Activated CD4-positive, alpha-beta T cell treated with anti-CD3 and anti-CD28 coated beads, Interleukin-2, Interleukin-6, amounts not matched to agents 100 ng/mL and 50 ng/mL, durations not matched to agents 16 hours and 8 hours (primary cell): ENCODE results near the gene C2CD4B.

ENCODE experiments used
- DNase-seq: peaks from one replicate; pipeline ENCODE4 v3.0.0-alpha.2; 2020

C2CD4B gene

DNA sequence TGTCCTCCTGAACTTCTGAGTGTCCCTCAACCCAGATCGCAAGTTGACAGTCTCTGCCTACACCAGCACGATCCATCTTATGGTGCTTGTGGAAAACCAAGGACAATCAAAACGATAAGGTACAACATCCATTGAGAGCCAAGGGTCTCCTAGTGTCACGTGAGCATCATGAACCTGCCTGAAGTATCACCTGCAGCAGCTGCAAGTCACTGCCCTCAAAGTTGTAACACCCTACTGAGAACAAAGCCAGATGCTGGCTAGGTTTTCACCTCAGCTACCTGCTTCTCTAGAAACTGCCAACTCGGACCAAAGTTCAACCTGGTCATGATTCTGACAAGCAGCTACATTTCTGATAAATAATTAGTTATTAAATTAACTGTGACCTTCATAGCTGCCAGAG, 17.5 kb downstream of the C2CD4B start:
- DNase-seq, result no peak

DNA sequence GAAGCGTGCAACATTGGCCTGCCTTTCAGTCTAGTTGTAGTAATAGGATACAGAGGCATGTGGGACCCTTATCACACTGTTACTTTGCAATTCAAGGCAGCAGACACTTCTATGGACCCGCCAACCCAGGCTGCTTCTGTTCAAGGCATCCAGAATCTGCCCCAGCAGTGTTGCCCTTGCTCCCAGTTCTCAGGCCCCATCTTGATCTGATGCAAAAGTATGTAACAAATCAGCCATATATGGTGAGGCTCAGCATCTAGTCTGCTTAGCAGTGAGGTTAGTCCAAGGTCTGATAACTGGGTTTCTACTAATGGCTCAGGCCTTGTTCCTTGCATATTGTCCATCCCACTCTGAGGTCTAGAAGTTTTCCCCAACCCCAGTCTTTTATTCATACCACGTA, 17.9 kb downstream of the C2CD4B start:
- no peak for DNase-seq

DNA sequence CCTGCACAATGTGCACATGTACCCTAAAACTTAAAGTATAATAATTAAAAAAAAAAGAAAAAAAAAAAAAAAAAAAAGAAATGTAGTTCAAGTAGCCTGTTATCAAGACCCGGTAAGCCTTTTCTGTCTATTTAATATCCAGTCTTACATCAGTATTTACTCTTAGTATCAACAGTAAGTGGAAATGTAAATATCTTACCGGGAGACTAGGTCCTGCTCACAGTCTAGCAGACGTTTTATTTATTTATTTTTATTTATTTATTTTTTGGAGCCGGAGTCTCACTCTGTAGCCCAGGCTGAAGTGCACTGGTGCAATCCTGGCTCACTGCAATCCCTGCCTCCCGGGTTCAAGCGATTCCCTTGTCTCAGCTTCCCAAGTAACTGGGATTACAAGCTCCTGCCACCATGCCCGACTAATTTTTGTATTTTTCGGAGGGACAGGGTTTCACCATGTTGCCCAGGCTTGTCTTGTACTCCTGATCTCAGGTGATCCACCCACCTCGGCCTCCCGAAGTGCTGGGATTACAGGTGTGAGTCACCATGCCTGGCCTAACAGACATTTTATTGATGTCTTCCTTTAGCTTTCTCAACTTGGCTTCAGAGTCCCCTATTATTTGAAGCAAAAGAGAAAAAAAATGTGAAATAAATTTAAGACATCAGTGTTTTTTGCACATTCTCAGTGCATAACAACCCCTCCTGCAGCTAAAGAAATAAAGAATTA, 19.9 kb downstream of the C2CD4B start:
- no peak for DNase-seq

DNA sequence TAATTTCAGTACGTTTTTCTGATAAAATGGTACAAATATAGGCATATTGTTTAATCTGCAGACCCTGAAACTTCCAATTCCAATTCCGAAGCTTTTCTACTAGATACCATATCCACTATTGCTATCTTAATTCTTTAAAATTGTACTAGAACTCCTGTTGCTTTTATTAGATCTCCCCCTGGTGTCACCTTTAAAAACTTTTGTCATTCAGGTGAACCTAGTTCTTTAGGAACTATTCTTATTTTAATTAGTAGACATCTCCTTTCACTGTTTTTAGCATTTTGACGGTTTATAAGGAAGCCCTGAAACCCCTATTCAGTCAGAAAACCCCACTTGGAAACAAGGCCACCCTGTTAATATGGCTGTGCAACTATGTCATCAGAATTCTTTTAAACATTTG, 22.3 kb downstream of the C2CD4B start:
- no peak for DNase-seq

DNA sequence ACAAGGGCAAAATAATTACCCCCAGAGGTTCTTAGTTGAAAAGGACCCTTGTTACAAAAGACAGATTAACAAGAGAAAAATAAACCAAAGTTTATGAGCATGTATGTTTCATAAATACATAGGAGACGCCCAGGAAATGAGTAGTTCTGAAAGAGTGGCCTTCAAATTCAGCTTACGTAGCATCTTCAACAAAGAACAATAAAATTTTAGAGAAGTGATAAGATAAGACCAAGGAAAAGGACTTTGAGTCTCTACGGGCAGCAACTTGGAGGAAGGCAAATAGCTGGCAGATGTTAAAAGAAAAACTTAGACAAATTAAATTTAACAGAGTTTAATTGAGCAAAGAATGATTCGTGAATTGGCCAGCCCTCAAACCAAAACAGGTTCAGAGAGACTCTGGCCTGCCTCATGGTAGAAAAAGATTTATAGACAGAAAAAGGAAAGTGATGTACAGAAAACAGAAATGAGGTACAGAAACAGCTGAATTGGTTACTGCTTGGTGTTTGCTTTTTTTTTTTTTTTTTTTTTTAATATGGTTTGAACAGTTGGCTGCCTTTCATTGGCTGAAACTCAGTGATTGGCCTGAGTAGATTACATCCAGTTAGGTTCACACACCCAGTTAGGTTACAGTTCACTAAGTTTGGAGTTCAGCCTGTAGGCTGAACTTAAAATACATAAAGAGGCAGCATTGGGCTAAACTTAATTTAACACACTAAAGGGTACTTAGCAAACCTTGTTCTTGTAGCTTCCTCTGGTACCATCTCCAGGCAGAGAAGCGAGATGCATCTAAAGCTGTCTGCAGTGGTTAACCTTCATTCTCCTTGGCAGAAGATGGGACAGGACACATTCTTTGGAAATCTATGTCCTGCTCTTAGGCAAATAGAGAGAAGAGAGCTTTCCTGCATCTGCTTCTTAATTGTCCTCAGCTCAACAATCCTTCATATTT, 23.2 kb downstream of the C2CD4B start:
- DNase-seq, result no peak

DNA sequence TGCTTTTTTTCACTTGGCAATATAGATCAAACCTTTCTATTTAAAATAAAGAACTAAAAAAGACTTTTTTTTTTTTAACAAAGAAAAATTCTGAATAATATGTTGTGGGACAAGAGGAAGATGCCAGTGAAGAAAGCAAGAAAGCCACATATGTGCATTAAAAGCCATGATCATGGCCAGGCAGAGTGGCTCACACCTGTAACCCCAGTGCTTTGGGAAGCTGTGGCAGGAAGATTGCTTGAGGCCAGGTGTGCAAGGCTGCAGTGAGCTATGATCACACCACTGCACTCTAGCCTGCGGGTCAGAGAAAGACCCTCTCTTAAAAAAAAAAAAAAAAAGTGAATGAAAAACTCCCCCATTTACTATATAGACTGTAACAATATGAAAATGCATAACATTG, 23.9 kb downstream of the C2CD4B start:
- DNase-seq, result no peak

DNA sequence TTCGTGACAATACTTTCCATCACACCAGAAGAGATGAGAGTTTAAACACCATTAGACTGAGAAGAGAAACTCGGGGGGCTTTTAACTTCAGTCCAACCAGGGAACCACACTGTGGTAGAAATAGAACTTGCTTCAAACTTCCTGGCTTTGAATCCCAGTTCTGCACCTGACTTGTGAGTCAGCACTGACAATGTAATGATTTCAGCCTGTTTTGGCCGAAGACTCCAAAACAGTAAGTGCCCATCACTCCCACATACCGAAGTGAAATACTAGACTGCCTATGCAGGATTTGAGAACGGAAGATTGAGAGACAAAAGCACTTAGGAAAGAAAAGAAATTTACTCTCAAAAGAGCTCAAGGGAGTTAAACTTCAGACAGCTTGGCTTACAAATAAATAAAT, 27.0 kb downstream of the C2CD4B start:
- DNase-seq, result no peak

DNA sequence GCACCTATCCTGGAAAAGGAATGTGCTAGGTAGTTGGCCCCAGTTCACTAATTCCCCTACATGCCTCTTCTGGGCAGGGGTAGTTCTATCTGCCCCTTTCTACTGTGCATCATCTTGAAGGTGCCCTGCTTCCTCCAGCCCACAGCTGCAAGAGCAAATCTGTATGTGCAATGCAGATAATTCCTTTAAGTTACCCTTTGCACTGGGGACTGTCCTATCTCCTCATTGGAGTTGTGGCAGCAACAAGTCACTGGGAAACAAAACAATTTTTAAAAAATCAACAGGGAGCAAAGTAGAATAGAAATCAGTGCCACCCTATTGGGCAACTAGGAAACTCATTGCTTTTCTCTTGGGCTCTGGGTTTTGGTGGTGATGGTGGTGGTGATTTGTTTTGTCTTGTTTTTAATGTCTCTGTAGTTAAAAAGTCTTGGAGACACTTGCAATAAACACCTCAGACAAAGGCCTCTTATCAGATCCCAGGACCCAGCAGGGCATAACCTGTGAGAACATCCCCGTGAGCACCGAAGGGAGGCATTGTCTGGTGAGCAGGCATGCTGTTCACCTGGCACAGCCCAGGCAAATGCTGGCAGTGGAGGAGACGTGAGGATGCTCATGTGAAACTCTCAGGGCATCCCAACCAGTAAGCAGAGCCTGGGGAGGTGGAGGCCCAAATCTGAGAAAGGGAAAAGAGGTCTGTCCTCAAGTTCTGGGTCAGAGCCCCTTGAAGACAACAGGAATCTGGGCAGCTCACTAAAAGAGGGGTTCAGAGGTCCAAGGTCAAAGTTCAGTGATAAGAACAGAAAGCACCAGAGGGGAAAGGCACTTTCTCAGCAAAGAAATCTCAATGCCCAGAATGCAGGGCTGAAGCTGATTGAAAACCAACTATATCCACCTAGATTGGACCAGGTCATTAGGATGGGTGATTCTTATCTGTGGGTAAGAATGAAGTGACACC, 27.9 kb downstream of the C2CD4B start:
- no peak for DNase-seq

DNA sequence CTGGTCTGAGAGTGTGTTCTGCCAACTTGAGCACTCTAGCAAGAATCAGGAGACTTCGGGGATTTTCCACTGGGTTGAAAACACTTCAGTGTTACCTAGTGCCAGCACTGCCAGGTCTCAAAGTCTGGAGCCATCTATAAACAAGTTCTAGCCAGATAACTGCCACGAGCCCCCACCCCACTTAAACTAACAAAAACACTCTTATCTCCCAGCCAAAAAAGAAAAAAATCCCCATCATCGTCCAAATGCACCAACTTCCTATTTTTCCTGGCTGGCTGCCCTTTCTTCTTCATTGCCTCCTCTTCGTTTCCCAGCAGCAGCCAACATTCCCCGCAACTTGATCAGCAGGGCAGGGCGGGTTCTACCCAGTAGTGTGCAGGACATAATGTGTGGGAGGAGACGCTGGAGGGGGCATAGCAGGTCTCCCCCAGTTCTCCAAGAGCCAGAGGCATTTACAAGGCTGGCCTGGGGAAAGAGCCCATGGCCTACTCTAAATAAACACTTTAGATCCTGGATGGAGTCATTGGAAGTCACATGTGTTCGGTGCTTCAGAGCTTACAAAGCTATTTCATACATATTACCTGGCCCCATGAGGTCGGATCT, 29.5 kb downstream of the C2CD4B start:
- no peak for DNase-seq

DNA sequence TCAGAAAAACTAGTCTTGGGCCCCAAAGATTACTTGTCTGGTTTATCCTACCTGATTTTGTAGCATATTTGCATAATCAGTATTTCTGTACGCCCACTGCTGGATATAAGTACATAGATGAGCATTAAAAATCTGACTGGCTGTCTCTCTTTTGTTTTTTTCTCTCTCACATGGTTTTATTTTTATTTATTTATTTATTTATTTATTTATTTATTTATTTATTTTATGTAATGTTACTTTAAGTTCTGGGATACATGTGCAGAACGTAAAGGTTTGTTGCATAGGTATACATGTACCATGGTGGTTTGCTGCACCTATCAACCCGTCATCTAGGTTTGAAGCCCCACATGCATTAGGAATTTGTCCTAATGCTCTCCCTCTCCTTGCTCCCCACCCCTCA, 31.9 kb downstream of the C2CD4B start:
- DNase-seq, result no peak

DNA sequence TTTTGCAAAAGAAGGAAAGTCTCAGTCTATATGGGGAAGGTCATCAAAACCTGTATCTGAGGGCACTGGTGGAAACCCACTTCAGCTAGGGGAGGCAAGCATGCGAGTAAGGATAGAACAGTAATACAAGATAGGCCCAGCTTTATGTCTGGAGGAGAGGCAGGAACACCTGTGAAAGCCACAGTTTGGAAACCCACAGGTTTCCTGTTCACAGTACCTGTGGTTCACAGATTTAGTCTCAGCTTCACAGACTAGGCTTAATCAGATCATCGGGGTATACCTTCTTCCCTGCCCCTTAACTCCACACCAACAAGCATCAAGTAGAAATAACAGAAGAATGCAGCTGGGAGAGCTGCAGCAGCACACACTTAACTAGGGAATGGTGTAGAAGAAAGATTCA, 36.2 kb downstream of the C2CD4B start:
- no peak for DNase-seq

DNA sequence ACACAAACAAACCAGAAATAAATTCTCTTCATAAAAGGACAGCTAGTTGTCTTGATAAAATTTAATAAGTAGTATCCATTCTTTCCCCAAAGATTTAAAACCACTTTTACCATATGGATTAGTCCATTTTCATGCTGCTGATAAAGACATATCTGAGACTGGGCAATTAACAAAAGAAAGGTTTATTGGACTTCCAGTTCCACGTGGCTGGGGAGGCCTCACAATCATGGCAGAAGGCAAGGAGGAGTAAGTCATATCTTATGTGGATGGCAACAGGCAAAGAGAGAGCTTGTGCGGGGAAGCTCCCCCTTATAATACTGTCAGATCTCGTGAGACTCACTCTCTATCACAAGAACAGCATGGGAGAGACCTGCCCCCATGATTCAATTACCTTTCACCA, 38.7 kb downstream of the C2CD4B start:
- no peak for DNase-seq

DNA sequence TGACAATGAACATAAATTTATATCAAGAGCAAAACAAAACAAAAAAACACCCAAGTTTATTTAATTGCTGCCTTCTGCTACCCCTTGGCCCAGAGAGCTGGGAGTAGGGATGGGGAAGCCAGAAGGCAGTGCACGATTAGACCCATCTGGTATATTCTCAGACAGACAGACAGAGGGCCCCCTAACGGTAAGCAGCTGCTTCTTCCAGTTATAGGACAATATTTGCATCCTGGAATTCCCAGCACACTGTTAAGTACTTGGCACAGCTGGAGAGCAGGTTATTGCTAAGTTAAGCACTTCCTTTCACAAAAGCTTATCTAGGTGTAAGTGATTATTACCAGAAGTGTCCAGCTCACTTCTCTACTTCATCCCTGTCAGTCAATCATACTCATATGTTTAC, 39.3 kb downstream of the C2CD4B start:
- DNase-seq, result no peak

DNA sequence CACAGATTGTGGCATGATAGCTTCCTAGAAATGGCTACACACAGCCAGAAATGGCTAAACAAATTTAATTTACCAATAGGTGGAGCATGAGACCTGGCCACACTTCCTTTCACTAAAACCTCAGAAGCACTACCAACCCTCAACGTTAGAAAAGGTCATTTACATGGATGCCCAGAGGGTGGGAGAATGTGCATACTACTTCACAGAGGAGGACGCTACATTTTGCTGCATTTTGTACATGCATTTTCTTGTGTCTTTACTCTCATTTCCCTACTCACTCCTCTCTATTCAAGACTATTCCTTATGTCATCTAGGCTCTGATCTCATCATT, 40.1 kb downstream of the C2CD4B start:
- DNase-seq, result no peak

DNA sequence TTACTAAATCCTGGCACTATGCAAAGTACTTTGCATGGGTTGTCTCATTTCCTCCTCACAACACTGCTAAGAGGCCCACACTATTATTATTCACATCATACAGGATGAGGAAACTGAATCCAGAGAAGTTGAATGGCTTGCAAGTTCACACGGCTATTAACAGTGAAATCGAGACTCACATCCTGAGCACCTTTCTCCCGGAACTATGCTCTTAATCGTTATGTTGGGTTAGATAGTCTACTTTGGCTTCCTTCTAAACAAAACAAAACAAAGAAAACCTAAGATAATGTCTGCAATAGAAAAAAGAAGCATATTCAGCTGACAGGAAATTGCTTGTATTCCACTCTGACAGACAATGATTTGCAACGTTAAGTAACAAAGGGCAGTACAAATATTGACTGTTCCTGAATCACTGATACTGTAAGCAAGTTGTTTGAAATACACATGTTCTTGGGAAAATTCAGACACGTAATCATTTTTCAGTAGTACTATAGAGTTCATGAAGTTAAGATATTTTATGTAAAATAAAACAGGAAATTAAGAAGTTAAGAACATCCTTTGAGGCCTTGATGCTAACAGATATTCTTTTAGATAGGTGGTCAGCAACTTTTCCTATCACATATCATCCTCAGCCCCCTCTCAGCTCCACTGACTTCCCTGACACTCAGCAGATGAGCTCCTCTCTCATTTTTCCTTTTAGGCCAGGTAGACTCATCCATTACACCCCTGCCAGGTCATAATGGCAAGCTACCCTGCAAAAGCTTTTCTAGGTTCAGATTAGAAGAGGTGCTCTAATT, 40.7 kb downstream of the C2CD4B start:
- DNase-seq, result peak; percentile 22

DNA sequence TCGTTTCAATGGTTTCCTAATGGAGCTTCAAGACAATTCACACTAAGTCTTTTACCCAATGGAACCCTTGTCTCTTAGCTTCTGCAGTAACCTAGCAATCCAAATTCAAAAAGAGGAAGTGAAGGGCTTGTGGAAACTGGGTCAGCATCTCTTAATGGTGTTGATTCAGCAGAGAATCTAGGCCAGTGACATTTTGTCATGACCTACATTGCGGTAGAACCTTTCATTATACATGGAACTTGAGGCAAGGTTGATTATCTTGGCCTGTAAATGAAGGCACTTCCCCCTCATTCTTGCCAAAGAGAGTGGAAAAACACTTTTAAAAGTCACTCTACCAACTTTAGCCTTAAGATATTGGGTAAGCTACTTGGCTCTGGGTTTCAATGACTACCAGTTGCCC, 42.8 kb downstream of the C2CD4B start:
- no peak for DNase-seq

DNA sequence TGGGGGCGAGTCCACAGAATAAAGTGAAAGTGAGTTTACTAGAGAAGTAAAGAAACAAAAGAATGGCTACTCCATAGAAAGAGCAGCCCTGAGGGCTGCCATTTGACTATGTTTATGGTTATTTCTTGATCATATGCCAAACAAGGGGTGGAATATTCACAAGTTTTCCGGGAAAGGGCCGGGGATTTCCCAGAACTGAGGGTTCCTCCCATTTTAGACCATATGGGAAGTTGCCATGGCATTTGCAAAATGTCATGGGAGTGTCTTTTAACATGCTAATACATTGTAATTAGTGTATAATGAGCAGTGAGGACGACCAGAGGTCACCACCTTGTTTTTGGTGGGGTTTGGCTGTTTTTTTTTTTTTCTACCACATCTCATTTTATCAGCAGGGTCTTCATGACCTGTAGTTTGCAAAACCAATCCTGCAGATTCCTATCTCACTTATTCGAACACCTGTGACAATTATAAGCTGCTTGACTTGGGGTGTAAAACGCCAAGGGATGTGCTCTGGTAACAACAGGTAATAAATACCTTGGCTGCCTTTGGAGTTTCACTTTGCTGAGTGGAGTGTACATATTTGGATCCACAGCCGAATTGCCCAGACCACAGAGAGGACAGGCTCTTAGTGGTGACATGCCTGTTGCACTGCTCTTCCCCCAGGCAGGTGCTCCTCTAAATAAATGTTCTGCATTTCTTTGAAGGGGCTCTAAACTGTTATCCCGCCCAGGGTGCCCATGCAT, 43.6 kb downstream of the C2CD4B start:
- no peak for DNase-seq

DNA sequence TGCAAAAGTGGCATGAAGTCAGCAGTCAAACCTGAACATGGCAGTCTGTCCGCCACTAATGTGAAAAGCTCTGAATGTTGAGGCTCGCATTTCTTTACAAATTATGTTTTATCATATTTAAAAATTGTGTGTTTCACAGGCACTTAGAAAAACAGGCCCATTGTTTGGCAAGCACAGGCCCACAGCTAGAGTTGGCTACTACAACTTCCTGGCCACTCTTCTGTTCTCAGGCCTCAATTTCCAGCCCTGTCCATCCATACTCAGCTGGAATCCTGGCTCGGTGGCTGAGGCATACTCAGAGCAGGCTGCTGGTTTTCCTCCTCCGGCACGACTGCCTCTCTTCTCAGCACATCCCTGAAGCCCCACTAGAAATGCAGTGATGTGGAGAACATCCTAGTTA, 44.3 kb downstream of the C2CD4B start:
- DNase-seq, result no peak

DNA sequence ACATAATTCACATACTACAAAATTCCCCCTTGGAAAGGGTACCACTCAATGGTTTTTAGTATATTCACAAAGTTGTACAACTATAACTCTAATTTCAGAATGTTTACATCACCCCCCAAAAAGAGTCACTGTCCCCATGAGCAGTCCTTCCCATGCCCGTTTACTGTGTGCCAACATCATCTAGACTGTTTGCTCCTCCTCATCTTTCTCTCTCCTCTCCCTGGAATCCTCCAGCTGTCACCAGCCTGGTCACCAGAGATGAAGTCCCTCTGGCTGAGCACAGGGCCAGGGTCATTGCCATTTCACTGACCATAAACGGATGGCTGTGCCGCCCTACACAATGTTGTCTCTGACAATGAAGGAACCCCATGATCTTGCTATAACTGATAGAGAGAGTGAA, 45.2 kb downstream of the C2CD4B start:
- no peak for DNase-seq

DNA sequence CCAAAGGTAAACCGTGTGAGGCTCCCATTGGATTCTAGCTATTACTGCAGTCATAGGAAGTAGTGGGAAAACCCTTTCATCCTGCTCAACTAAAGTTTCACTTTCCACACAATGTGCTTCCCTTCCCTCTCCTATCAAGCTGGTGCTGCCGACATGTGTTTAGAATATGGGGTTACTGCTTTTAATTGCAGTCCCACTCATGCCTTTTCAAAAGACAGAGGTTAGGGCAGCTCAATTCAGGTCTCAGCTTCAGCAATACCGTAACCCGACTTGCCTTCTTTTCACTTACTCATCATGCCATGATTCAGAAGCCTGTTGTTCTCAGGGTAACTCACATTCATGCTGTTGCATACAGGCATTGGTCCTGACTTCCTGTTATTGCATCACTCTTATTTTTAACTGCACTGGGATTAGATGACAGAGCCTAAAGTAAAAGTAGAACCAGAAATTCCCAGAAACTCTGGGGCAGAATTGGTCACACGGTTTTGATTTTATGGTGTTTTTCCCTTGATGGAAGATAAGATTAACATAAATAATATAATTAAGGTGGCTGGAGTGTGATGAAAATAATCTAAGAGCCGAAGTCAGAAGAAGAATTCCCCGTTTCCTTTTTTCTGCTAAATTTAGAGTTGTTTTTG, 45.7 kb downstream of the C2CD4B start:
- peak; percentile 79 for DNase-seq
